B cell (primary cell): ENCODE measurements around the gene CACNG4.

Experiments used
- CTCF ChIP-seq: fragments of 200-600 bp; IDR thresholded peaks from one replicate; pipeline ENCODE4 v1.8.0; 2022; ENCODE audit warnings: antibody characterized with exemption, mild to moderate bottlenecking
- EZH2 ChIP-seq: IDR thresholded peaks from 2 replicates; pipeline ENCODE4 v1.6.1; 2012; ENCODE audit warnings: borderline replicate concordance, low read depth, mild to moderate bottlenecking, moderate library complexity, low read length; ENCODE audit not compliant: insufficient read depth, poor library complexity, severe bottlenecking

GRCh38 chr17:66950325-66950724 is 14.2 kb upstream of the CACNG4 start:
- no peak for TF ChIP-seq CTCF
- TF ChIP-seq EZH2 = no peak
